SW 1271 (cell line): ENCODE data around the gene ARSG.

Experiments
- DNase-seq, 2 experiments: peaks; one replicate each; lab custom pipeline; 2025; lab: John Stamatoyannopoulos, UW

Gene ARSG

DNA sequence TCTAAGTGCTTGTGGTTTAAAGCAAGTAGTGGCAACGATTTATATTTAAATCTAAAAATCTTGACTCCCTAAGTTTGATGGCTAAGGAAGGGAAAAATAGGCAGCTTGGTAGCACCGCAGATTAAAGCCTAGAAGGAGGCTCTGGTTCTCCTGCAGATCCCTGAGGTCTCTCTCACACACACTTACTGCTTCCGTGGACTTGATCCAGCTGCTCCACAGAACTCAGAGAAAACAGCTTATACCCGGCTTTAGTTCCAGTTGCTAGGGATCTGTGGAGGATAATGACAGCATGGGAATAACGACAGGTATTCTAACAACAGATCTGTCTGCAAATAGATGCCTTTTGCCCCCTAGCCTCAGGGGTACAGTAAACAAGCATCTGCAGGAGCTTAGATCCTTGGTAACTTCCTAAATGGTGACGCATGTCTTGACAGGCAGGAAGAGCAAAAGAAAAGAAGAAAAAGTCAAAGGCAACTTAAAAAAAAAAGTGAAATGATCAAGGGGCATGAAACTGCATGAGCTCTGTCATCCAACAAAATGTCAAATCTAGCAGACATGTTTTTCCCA lies 161.5 kb downstream of the ARSG start:
- DNase-seq, result no peak

DNA sequence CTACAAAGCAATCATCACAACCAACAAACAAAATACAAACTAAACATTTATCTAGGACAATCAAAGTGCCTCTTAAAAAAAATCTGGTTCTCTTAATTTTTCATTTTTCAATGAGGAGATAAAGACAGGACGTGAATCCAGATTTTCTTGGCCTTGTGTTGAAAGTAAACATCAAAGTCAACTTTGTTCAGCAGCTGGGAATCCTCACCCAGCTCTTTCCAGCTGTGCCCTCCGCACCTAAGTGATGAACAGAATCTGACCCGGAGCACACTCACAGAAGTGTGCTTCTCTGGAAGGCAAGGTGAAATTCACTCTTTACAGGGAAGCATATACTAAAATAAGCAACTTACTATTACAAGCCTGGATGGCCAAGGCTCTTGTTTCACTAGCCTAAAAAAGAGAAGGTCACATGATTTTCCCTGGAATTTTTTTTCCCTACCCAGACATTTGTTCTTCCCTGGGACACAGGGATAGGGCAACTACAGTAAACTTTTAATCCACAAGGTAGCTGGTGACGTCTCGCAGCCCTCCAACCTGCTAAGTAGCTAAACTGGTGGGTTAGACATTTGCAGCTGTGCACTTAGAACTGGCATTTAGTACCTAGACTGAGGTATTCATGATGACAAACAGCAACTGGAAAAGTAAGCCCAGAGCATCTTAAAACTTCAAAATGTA lies 162.8 kb downstream of the ARSG start:
- DNase-seq, result no peak

DNA sequence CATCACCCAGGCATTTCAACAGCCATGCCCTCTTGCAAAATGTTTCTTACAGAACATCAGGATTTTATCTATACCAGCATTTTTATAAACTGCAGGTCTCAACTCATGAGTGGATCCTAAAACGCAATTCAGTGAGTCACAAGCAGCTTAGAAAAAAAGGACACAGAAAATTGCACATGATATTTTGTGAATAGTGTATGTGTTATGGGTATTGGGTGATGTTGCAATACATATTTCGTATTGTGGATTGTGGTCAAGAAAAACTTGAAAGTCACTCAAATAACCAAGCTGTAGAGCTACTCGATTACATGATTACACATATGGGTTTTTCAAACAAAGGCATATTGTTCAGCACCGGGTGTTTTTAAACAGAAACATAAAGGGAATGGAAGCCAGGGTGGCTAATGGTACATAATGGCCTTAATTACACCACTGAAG lies 164.6 kb downstream of the ARSG start:
- no peak for DNase-seq

DNA sequence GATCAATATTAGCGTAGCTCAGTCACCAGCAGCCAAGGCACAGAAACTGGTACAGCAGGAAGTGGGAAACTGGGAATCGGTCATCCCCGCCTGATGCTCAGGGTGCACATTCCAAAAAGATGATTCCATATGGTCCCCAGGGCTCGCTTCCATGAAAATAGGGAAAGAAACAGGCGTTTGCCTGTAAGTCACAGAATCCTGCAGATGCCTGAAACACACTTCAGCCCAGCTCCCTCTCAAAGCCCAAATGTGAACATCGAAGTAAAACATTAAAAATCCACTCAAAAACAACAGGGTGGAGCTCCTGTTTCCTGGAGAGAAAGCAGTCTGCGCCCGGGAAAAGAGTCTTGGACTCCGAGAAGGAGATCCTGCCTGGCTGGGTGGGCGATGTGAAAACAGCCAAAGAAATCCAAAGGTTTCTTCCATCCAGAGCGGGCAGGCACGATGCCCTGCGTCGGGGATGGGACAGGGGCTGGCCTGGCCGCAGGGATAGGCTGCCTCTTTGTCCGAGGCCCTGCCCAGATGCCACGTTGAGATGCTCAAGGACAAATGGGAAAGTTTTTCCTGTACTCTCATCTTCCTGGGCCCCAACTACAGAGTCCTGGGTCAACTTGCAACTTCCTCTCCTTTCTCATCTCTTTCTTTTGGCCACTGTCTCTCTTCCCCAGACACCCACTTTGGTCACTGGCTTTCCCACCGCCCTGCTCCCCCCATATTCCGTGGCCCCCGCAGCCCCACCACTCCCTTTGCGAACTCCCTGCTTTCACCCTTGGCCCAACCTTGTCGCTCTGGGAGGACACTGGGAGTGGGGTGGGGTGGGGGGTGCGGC lies 165.3 kb downstream of the ARSG start:
- peak; percentile 72 to 89 for DNase-seq

DNA sequence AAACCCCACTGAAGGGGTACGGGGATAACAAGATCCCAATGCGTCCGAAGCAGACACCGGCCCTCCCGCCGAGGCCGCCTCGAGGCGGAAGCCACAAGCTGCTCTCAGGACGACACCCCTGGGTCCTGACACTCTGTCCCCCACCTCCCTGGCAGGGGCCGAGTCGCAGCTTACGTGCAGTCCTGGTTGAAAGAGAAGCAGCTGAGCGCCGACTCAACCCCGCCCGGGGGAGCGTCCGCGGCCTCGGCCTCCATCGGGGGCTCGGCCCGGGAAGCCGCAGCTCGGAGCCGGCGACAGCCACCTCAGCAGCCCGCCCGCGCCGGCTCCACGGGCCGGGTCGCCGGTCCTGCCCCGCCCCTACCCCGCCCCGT lies 165.9 kb downstream of the ARSG start, which contains the start of gene WIPI1:
Gene WIPI1, minus strand, starts transcription at position 329 of the 371 bp plus-strand sequence. Its CDS starts 75 bp downstream, at position 254.
- DNase-seq, result peak in 1 of 2 experiments; percentile 49

DNA sequence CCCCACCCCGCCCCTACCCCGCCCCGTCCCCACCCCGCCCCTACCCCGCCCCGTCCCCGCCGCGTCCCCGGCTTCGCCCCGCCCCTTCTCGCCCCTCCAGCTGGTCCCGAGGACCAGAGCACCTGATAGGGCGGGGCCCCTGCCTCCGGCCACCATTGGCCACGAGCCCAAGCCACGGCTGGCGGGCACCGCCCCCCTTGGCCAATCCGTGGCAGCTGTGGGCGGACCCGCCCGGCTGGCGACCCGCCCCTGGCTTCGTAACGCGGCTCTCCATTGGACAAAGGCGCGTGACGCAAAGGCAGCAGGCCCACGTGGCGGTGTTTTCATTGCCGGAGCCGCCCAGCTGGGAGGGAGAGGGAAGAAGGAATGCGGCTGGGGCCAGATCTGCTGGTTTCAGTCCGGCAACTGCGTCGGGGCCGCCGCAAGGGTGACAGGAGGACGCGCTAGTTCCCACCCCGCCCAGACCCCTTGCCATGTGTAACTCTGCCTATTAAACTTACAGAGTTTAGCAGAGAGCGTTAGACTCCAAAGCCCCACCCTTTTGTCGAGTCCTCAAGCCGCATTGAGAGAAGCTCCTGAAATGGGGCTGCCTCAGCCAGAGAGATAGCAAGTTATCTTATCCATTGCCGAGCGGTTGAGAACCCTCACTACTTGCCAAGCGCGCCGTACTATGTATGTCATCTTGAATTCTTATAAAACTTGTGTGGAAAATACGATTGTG lies 166.4 kb downstream of the ARSG start:
- peak; percentile 93 to 94 for DNase-seq

DNA sequence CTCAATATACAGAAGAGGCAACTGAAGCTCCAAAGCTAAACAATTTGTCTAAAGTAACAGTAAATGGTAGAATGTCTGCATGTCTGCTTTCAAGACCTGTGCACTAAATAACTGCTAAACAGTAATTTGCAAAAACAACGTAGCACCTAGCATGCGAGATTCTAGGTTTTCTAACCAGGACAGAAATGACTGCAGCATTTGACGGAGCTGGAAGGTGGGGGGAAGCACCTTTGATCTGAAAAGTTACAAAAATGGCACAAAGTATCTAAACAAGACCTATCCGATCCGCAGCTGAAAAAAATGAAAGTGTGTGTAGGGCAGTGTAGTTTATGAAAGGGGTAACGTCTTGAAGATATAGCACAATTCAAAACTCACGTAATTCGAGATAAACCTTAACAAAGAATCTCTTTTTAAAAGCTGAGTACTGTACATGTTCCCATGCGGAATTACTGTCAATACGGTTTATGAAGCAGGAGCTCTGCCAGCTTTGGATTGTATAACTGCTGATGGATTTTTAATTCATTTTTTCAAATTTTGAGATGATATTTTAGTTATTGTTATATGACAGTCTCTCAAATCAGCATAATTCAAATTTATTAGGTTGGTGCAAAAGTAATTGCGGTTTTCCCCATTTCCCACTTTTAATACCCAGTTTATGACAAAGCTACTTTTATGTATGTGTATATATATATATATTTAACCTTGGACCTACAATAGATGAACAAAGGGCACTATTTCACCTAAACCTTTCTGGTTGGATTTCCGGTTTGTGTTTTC lies 167.2 kb downstream of the ARSG start:
- DNase-seq, result no peak

DNA sequence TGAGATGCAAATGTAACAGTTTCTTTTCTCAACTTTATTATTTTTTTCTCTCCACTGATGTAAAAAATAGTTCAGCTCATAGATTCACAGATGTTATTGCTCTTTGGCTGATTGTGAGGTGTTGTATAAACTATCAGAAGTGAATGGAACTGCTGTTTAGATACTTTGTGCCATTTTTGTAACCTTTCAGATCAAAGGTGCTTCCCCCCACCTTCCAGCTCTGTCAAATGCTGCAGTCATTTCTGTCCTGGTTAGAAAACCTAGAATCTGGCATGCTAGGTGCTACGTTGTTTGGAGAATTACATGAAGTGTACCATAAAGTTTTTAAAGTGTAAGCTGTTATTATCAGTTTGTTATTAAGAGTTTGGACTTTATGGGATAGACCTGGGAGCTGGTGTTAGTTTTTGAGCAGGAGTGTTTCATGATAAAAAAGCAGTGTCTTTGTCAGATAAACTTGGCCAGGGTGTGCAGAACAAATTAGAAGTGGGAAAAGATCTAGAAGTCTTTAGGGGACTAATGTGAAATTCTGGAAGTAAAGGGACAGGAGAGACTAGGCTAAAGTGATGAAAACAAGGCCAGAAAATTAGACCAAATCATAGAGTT lies 167.8 kb downstream of the ARSG start:
- DNase-seq, result no peak

DNA sequence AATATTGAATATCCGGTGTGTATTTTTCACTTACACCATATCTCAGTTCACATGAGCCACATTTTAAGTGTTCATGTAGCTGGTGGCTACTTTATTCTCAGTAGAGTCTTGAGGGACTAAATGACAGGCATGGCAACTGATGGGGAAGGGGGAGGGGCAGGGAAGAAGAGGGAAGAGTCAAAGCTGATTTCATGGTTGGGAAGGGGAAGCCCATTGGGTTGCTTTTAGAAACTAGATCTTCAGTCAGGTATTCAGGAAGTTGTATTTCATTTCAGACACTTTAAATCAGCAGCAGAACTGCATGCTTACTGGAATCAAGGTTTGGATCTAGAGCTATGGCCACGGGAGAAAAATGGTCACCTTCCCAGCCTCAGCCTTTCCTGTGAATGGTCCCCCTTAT lies 168.9 kb downstream of the ARSG start:
- DNase-seq, result no peak

DNA sequence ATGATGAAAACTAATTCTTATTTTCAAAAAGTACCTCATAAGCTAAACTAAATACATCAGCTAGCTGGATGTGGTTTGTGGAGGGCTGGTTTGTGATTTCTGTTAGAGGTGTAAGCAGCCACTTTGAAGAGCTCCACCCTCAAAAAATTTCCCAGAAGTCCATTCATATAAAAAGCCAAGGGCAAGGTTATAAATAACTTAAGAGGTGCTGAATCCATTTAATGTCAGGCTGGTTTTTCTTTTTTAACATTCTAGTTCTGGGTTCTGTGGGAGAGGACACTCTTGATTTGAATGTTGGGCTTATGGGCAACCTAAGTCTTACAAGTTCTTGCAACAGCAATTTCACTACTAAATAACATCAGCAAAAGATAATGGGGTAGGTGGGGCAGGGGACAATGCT lies 169.4 kb downstream of the ARSG start:
- DNase-seq, result no peak

DNA sequence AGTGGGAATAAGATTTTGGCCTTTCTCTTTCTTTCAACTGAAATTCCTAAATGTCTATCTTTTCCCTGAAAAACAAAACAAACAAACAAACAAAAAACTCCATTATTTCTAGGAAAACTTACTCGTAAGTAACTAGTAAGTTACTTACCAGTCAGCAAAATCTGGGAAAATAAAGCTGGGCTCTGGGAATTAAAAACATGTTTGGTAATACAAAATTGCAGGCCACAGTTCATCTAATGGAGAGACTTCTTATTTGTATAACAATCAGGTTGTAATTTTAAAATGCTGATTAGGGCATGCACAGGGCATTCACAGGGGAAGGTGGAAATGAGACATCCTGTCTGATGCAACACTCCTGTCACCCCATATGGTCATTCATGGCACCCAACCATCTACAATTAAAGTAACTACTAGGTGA lies 169.8 kb downstream of the ARSG start:
- no peak for DNase-seq

DNA sequence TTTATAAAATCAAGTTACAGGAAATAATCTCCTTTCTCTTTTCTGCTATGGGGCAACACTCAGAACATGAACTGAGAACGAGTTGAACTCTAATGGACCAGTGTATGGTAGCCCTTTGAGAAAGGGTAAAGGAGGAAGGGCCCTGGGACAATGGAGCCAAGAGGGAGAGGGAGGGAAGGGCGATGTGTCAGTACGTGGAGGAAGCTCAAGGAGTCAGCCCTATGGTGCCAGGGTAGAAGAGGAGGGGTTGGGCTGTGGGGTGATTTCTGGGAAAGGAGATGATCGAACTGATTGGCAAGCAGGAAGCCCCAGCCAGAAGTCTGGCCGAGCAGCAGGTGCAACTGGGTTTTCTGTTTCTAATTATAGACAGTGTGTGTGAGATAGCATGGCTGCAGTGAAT lies 170.3 kb downstream of the ARSG start:
- no peak for DNase-seq

DNA sequence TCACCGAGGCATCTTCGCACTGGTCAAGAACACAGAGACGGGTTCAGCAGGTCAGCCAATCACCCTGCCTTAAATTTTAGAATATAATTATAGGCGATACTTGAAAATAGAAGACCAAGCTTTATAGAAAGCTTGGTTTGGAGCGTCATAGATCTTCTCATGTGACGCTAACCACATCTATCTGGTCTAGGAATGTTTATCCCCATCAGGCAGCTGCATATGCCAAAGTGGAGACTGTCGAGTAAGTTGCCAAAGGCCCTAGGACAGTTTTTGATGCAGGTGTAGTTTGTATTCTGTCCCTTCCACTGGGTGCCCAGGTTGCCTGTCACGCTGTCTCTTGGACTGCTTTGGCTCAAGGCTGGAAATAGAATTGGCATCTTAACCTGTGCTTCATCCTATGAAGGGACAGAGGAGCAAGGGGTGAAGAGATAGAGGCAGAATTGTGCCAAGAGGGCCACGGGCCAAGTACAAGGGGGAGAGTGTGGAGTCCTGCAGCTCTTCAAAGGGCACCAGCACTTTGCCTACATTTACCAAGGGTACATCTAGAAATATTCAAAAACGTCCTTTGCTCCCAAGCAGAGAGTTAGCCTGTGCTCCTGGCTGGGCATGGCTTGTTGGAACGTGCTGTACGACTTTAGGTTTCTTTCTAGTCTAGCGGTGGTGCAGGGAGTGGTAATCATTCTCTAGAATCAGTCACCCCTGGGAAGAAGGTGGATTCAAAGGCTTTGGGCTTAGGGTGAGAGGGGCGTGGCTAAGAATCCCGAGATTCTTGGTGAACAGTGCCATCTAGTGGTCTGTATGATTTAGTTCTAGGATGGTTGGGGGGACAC lies 171.3 kb downstream of the ARSG start:
- DNase-seq, result peak; percentile 51 to 72

DNA sequence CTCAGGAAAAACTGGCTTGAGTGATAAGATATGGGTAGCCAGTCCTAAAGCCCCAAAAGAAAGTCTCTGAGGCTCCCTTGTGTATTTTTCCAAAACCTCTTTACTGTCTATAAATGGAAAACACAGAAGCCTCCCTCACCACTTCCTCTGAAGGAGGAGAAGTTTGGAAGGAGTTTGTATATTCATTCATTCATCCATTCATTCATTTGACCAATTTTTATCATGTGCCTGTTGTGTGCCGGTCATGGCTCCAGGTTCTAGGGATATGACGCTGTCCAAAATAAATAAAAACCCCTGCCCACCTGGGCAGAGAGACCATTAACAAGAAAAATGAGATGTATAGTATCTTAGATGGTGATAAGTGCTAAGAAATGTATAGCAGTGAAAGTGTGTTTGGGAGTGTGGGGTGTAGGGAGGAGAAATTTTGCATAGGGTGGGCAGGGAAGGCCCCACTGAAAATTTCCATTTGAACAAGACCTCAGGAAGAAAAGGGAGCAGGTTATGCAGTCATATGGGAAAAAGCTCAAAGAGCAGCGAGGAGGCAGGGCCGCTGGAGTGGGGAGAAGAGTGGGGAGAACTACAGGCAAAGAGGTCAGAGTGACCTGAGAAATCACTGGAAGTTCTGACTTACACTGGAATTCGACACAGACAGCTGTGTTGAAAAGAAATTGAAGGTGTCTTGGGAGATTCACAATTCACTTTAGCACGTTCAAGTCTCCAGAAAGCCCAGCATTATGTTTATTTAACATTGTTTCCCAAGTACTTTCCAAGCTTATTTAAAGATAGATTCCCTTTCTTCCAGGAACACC lies 172.1 kb downstream of the ARSG start:
- DNase-seq, result no peak

DNA sequence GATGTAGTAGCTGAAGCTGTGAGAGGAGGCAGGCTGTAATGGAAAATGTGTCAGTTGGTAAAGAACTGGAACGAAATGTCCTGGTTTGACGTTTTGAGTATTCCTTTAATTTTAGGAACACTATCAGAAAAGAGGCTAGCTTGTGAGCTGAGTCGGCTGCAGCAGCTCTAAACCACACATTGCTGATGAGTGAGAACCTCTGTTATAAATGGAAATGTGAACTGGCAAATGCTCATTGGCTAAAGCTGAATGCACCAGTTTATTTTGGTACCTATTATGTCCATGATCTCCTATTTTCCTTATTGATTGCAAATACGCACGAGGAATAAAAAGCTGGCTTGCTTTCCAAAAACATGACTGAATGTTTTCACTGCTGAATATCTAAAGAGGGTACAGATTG lies 177.0 kb downstream of the ARSG start:
- DNase-seq, result no peak

DNA sequence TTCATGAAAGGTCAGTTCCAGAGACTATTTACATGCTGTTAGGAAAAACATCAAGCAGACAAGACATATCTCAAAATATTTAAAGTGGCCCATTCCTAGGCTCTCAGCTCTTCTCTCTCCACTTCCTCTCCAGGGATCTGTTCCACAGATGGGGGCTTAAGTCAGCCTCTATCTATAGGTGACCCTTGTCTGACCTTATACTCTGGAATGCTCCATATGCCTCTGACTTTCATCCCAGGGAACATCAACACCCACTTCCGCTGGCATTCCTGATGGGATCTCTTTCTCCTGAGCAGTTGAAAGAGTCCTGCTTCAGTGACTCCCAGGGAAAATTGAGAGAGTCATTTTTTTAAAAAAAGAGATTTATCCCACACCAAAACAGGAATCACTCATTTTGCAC lies 177.5 kb downstream of the ARSG start:
- DNase-seq, result no peak
